CD4-positive, alpha-beta T cell treated with Interleukin-6 for 4 hours (primary cell): ENCODE data around the gene PSMD13.
A peak's percentile ranks its signal among the peaks of the same experiment; 100 is the strongest.
"Not testable (repeated sequence)": the region's sequence is repeated elsewhere in the genome, so short reads cannot be mapped to it uniquely, and the experiment has no call there.

Experiments
- DNase-seq: peaks from one replicate; pipeline ENCODE4 v3.0.0-alpha.2; 2020; ENCODE audit warnings: mixed read lengths

PSMD13 gene

DNA sequence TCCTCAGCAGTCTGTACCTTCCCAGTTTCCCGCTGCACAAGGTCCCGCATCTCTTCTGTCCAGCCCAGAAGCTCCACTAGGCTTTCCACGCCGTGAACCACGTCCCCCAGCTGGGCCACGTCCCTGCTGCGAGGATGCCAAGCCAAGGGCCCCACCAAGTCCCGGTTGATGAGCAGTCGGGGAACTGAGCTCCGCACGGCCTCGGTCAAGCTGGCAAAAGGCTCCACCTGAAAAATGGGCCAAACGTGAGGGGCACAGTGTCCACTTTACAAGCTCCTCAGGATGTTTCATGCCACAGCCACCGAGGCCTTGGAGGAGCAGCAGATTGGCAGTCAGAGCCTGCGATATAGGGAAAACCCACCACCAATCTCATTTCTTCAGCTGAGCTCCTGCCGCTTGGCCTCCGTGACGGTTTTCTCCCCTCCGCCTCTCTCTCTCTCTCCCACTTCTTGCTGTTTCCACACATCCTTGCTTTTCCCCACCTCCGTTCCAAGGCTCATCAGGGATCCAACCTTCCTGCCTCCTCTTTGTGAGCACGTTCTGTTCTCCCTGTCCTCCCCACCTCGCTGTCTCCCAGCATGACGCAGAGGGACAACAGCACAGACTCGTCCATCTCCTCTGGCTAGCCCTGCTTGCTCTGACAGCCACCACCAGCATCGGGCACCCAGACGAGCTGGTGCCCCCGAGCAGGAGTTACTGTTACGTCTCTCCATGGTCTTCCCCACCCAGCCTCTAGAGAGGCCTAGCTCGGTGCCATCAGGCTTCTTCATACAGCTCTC is 17.8 kb upstream of the PSMD13 start:
- DNase-seq = no peak

DNA sequence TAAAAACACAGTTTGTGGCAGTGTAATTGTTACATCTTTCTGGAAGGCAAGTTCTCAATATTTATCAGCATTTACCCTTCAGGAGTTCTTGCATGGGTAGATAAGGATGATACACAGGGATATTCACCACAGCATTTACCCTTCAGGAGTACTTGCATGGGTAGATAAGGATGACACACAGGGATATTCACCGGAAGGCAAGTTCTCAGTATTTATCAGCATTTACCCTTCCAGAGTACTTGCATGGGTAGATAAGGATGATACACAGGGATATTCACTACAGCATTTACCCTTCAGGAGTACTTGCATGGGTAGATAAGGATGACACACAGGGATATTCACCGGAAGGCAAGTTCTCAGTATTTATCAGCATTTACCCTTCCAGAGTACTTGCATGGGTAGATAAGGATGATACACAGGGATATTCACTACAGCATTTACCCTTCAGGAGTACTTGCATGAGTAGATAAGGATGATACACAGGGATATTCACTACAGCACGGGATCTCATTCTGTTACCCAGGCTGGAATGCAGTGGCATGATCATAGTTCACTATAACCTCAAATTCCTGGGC is 16.0 kb upstream of the PSMD13 start:
- DNase-seq = not testable (repeated sequence)

DNA sequence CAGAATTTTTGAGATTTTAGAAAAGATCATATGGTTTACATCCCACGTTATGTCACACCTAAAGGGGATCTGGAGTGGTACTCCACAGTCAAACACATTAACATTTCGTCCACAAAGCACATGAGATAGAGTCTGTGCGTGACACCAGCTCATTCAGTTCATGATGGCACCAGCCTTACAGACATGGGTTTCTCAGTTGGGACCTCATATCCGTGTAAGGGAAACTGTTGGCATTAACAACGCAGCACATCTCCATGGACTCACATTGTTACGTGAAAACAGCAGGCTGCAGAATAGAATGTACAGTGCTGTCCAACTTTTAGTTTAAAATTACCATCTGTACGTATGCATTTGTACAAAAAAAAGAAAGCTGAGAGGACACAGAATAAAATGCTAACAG is 15.2 kb upstream of the PSMD13 start:
- DNase-seq = no peak

DNA sequence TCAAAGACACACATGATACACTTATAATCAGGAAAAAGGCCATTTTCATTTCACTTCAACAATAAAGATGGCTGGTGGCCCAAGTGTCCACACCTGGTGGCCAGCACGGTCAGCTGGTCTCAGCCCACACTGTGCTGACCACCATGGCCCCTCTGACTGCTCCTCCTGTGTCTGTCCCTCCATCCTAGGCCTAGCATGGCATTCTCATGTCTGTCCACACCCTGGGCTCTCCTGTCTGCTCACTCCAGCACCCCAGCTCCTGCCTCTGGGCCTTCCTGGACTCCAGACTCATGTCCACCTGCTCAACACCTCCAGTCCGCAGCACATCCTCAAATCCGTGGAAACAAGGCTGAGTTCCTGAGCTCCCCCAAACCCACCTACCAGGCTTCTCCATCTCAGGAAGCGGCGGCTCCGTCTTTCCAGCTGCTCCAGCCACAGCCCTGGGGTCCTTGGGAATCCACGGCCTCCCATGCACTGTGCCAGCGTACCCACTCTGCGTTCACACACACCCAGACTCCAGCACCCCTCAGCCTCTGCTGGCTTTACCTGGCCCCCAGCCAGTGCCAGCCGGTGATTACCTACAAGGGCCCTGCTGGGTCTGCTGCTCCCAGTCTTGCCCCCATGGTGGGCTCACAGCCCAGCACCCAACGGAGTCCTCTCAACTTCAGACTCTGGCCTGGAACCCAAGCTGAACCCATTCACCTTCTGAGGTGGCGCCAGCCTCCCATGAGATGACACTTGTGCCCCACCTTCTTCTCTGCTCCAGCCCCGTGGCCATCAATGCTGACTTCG is 14.6 kb upstream of the PSMD13 start:
- DNase-seq = no peak

DNA sequence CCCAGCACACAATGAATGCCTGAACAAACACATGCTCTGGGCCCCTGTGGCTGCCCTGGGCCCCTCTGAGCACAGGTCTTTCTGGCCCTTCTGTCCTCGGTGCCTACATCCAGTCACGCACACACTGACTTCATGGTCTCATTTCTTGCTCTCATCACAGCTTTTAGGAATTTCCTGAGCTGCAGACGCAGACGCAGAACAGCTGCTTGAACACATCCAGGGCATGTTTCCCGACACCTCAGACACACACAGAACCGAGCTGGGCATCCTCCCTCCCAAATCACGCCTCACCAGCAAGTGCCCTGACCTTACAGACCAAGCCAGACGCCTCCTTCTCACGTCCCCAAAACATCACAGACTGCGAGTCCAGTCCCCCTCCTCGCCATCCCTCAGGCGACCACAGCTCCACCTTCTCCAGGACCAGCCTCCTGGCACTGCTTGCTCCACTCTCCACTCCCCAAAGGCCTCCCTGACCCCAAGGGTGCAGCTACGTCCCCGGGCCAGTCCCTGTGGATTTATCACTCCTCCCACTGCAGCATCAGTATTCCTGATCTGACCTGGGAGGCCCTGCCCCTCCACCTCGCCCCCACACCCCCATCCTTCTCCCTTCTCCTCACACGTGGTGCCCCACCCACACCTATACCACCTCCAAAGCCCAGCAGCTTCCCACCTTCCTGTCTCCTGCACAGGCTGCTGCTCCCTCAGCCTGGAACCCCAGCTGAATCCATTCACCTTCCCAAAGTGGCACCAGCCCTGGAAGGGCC is 13.6 kb upstream of the PSMD13 start:
- DNase-seq = no peak

DNA sequence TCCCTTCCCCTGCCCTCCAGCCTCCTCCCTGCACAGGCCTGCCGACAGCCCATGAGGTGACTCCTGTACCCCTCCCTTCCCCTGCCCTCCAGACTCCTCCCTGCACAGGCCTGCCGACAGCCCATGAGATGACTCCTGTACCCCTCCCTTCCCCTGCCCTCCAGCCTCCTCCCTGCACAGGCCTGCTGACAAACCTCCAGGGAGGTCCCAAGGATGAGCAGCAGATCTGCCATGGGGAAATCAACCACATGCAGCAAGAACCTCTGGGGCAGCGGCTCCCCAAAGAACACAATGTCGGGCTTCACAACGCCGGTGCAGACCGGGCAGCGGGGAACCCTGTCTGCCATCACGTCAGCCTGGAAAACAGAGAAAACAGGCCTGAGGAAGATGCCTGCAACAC is 12.9 kb upstream of the PSMD13 start:
- DNase-seq = no peak

DNA sequence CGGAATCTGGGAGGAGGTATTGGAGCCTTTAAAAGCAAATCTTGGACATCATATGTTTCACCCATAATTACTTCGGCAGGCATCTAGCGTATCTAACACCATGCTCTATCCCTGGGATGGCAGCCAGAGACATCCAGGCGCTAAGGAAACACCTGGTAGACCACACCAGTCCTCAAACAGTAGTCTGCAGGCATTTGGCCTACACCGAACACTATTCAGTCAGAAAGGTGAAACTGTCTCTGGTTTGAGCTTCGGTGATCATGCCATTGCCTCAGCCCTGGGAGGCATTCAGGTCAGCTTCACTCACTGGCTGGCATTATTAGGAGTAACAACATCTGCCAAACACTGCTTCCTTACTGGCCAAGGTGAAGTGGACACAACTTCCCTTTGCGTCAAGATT is 12.4 kb upstream of the PSMD13 start:
- no peak for DNase-seq

DNA sequence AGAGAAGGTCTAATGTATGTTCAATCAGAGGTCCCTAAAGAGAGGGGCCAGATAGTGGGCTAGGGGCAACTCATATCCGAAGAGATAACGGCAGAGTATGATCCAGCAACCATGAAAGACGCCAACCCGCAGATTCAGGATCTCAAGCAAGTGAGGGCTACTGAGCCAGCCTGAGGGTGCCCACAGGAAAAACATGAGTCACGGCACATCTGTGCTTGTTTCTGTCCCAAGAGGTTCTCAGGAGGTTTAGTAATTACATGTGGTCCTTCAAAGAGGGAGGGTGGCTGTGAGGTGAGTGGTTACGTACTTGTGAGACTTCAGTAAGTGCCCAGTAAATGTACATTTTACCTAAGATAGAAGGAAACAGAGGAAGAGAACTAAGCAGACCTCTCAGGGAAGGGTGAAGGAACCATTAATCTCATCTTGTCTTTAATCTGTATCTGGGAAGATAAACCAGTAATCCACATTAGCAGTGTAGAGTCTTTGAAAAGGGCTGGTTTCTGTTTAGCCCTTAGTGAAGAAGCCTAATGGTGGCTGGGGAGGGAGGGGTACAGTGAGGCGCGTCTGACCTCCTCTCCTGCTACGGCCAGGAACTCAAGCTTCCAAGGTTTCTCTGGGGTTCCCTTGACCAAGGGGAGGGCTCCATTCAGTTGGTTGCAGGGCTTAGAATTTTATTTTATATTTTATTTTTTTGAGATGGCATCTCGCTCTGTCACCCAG is 10.9 kb upstream of the PSMD13 start:
- no peak for DNase-seq

DNA sequence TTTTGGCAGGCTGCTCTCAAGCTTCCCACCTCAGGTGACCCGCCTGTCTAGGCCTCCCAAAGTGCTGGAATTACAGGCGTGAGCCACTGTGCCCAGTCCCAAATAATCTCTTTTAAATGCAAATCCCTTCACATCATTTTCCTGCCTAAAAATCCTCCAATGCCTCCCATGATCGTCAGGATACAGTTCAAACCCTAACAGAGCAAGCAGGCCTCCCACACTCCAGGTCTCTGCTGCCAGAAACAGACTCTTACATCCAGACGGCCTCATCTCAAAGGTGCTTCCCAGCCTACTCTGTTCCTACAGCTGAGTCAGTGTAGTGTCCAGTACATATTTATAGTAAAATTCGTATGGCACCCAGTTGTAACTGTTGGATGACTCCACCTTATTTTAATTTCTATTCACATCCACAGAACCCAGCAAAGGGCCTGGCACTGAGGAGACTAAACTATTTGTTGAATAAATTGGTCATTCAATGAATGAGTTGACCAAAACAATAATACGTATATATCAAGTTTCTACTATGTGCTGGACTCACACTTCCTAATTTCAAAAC is 8.9 kb upstream of the PSMD13 start:
- DNase-seq = no peak

DNA sequence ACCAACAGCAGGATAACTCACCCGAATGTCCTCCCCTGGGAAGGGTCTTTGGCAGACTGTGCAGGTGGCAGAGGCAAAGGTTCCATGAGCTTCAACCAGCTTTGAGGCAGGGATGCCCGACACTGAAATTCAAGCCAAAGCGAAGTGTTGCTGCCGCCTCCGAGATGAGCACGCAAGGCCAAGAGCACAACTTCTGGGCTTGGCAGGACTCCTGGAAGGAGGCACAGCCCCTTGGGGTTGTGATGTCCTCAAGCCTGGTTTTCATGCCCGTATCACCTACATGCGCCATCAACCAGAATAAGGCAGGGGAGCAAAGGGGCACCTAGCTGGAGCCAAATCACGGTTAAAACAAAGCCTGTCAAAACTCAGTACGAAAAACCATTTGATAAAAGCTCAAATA is 6.3 kb upstream of the PSMD13 start:
- DNase-seq = no peak

DNA sequence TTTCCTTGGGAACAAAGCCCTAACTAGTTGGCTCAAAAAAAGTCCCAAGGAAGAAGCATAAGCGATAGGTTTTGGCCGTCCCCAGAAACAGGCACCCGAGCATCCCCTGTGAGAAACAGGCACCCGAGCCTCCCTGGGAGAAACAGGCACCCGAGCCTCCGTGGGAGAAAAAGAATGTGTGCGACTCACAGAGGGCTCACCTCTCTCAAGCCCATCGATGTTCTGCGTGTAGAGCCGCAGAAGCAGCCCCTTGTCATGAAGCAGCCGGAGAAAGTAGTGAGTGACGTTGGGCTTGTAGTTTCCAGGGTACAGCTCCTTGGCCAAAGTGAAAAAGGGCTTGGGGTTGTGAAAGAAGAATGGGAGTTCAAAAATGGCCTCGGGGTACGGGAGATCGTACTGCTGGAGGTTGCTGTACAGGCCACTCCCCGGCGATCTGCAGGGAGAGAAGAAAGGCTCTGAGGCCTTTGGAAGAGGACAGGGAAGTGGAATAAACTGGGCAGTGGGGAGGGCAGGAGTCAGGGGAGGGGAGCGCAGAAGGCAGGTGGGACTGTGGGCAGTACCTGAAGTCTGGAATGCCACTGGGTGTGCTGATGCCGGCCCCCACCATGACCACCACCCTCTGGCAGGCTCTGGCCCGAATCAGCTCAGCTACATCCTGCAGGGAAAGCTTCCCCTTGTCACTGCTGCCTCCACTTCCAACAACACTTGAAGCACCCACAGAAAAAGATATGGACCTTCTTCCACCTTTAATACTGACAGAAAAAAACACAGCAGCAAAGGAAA is 3.8 kb upstream of the PSMD13 start:
- DNase-seq = no peak

DNA sequence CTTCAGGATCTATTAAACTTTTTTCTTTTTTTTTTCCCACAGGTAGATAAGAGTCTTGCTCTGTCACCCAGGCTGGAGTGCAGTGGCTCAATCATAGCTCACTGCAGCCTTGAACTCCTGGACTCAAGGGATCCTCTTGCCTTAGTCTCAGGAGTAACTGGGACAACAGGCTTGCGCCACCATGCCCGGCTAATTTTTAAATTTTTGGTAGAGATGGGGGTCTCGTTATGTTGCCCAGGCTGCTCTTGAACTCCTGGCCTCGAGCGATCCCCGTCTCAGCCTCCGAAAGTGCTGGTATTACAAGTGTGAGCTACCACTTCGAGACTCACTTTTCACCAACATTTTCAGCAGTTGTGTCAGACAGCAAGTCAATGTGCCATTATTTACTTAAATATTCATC is 1.6 kb upstream of the PSMD13 start:
- DNase-seq = no peak

DNA sequence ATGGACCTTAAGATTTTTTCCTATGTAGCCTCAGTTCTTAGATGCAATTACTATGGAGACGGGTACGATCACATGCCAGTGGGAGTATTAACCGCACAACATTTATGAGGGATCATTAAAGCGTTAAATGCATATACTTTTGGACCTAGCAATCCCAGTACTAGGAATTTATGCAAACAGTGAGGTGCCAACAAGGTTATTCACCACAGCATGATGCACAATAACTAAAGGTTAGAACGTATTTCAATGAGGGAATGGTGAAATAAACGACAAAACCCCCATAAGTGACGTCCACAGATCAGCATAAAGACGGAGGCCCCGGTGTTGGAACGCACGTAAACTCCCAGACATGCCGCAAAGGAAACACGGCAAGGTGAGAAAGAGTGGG is 1.2 kb upstream of the PSMD13 start:
- DNase-seq = peak; percentile 58

DNA sequence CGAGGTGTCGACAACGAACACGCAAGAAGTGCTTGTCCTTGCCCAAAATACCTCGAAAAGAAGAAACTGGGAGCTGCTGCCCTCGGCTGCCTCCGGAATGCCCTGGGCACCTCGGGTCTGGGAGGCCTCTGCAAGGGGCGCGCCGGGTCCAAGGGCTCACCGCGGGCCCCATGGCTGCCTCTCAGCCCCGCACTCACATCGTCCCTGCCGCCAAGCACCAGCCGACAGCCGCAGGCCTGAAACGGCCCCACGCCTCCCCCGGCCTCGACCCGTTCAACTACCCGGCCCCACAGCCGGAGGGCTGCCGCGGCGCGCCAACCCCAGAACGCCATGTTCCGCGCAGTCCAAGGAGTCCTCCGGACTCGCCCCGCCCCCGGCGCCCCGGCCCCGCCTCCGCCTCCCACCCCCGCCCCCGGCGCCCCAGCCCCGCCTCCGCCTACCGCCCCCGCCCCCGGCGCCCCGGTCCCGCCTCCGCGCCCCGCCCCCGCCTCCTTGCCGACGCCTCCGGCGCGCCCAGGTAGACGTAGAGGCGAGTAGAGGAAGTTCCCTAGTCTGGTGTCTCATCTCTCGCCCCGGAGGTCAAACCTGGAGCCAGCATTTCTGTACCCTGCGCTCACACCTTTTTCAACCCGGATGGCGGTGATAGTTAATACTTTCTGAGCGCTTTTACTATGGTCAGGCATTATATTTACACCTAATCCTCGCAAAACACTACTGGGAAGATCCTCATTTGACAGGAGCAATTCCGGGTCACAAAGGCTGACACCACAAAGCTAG is 591 bp upstream of the PSMD13 start, which contains the start of gene SIRT3:
SIRT3 (minus strand) TSS at position 346 of the 777 bp plus-strand sequence; CDS start at position 332, 14 bp downstream.
- peak; percentile 86 for DNase-seq

DNA sequence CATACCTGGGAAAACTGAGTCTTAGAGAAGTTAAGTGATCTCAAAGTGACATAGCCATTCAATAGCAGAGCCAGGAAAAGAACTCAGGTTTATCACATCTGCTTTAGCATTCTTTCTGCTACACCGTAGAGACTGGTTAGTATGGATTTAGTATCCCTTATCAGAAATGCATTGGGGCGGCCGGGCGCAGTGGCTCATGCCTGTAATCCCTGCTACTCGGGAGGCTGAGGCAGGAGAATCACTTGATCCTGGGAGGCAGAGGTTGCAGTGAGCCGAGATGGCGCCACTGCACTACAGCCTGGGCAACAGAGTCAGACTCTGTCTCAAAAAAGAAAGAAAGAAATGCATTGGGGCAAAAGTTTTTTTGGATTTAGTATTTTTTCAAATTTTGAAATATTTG is 1.6 kb downstream of the PSMD13 start:
- not testable (repeated sequence) for DNase-seq

DNA sequence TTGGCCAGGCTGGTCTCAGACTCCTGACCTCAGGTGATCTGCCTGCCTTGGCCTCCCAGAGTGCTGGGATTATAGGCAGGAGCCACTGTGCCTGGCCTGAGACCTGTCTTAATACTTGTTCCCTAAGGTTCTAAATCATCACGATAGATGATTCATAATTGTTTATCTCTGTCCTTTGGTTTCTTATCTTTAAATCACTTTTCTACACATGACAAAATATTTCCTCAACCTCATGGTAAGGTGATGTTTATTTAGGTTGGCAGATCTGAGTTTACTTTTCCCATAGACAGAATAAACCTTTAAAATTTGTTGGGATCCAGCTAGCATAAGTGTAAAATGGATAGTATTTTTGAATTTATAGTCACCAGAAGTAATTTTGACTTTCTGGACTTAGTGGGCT is 3.5 kb downstream of the PSMD13 start:
- DNase-seq = no peak

DNA sequence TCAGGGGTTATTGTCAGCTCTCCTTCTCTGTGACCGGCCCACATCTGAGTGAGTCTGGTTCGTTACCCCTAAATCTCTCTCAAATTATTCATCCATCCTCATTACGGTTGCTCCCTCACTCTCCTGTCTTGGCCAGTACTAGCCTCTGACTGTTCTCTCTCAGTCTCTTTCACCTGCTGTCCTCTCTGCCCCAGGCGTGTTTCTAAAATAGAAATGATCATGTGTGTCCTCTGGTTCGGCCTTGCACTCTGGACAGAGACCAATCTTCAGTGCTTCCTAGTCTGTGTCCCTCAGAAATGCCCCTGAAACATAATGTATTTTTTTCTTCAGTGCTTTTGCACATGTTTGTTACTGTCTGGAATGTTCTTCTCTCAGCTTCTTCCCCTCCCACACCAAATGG is 4.9 kb downstream of the PSMD13 start:
- no peak for DNase-seq

DNA sequence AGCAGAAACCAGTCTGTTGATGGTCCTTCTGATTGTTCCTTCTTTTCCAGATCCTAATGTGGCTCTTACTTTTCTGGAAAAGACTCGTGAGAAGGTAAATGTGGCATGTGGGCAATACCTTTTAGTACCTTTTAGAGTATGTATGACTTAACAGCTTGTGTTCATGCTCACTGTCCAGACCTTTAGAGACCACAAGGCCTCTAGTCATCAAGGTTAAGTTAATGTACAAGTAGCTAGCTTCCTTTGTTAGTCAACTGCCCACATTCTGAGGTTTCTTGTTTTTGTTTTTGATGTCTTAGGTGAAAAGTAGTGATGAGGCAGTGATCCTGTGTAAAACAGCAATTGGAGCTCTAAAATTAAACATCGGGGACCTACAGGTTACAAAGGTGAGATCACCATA is 7.6 kb downstream of the PSMD13 start:
- no peak for DNase-seq

DNA sequence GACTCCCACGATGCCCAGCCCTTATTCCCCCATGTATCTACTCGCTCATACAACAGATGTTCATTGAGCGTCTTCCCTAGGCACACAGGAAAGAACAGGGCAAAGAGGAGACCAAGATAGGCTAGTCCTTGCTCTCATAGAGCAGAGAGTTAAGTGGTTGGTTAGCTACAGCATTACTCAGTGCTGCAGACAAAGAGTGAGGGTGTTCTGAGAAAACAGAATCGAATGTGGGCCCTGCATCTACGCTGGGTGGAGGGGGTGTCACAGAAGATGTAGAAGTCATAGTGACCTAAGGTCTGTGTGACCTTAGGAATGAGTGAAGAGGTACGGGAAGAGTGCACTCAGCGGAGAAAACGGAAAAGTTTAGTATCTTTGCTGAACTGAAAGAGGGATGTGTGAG is 12.3 kb downstream of the PSMD13 start:
- DNase-seq = no peak

DNA sequence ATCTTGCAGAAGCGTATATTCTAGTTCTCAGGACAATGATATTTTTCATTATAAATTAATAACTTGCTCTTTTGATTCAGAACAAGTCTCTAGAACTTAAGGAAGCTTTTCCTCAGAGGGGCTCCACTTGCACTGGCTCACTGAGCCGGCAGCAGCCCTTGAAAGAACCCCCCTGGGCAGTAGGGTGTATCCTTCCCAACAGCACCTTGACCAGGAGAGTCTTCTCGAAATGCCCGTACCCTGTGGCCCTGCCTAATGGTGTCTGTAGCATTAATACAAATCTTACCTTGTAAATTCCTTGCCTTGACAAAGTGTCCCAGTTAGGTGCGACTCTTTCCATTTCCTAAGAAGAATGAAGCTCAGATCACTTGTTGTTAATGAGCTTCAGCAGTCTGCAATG is 13.5 kb downstream of the PSMD13 start:
- DNase-seq = no peak
